ENCODE measurements around the gene USB1. TPM values are rescaled to one million over a fixed set of nuclear protein-coding genes. Genes with fewer than 3 reads are reported as not detected.

The USB1 gene
- total RNA-seq, 4 donors from 2014 or later: 18.2 to 87.1 (median 27.6) TPM

- H3K4me1 ChIP-seq: peaks cover 0 to 93% (median 31%) of the 10 kb centered on the region in 3 donors
- H3K36me3 ChIP-seq: no peaks in the 10 kb centered on the region
- TF ChIP-seq POLR2A (IDR thresholded peaks at IDR 0.05): no peak
- TF ChIP-seq CTCF (IDR thresholded peaks at IDR 0.05): peak in 2 of 4 experiments; percentile 11 to 22
- peak overlapping the region; percentile 68 to 84 for H3K4me3 ChIP-seq
- no peaks in the 10 kb centered on the region for H3K27me3 ChIP-seq
- no CpG with 5 or more reads among the region's 65 CpGs for WGBS, 2 donors (ENCODE audit: low coverage in 1 of 2)
- ATAC-seq: peak; percentile 40
- H3K9me3 ChIP-seq: no peaks in the 10 kb centered on the region
- H3K27ac ChIP-seq: peak overlapping the region; percentile 52 to 89 (median 86)
Observed at GRCh38 chr16:58026139-58026704, 25.0 kb downstream of the USB1 start.

DNA sequence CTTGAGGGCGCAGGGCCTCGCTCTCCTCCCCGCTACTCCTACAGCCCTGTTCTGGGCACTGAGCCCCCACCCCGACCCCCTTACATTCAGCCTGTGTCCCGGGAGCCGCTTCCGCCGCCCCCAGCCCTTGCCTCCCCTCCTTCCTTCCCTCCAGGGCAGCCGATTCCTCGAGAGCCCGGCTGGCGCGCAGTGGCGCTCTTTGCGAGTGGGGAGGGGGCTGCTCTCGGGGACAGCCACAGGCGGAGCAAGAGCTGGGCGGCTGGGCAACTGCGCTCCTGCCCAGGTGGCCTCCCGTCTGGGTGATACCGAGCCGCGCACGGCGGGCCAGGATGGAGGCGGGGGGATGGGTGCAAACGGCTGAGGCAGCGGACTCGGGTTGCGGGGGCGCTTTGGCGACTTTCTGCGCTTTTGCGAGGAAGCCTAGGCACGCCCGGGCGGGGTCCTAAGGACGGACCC lies 25.5 kb downstream of the USB1 start:
- no CpG with 5 or more reads among the region's 38 CpGs for WGBS, 2 donors (ENCODE audit: low coverage in 1 of 2)
- H3K4me1 ChIP-seq: peaks cover 0 to 92% (median 33%) of the 10 kb centered on the region in 3 donors
- no peak for ATAC-seq
- no peaks in the 10 kb centered on the region for H3K27me3 ChIP-seq
- no peak for TF ChIP-seq POLR2AphosphoS5 (IDR thresholded peaks at IDR 0.05)
- TF ChIP-seq EP300 (IDR thresholded peaks at IDR 0.05): no peak
- no peak for TF ChIP-seq CTCF (IDR thresholded peaks at IDR 0.05)
- no peak for TF ChIP-seq POLR2A (IDR thresholded peaks at IDR 0.05)
- peak overlapping the region; percentile 68 to 84 for H3K4me3 ChIP-seq
- peak overlapping the region in 3 of 4 donors; percentile 83 to 89 (median 89) for H3K27ac ChIP-seq
- H3K36me3 ChIP-seq: no peaks in the 10 kb centered on the region
- no peaks in the 10 kb centered on the region for H3K9me3 ChIP-seq

- H3K27ac ChIP-seq: peak overlapping the region in 3 of 4 donors; percentile 83 to 89 (median 89)
- no peaks in the 10 kb centered on the region for H3K36me3 ChIP-seq
- no peak for ATAC-seq
- no peaks in the 10 kb centered on the region for H3K9me3 ChIP-seq
- WGBS, 2 donors (ENCODE audit: low coverage in 1 of 2): 7% methylated on average over 6 of the region's 43 CpGs; no CpG with 5 or more reads in 1 of the 2 donors
- peaks cover 0 to 92% (median 28%) of the 10 kb centered on the region in 3 donors for H3K4me1 ChIP-seq
- TF ChIP-seq CTCF (IDR thresholded peaks at IDR 0.05): no peak
- no peak for TF ChIP-seq POLR2AphosphoS5 (IDR thresholded peaks at IDR 0.05)
- no peak for TF ChIP-seq POLR2A (IDR thresholded peaks at IDR 0.05)
- TF ChIP-seq EP300 (IDR thresholded peaks at IDR 0.05): no peak
- H3K27me3 ChIP-seq: no peaks in the 10 kb centered on the region
- H3K4me3 ChIP-seq: peak overlapping the region; percentile 68 to 84
Observed at GRCh38 chr16:58027161-58027915, 26.1 kb downstream of the USB1 start.

- H3K9me3 ChIP-seq: no peaks in the 10 kb centered on the region
- TF ChIP-seq CTCF (IDR thresholded peaks at IDR 0.05) (no peak), POLR2A (IDR thresholded peaks at IDR 0.05) (no peak), POLR2AphosphoS5 (IDR thresholded peaks at IDR 0.05) (no peak)
- H3K36me3 ChIP-seq: no peaks in the 10 kb centered on the region
- H3K4me1 ChIP-seq: peaks cover 0 to 92% (median 26%) of the 10 kb centered on the region in 3 donors
- H3K27ac ChIP-seq: peak overlapping the region in 3 of 4 donors; percentile 83 to 89 (median 89)
- WGBS, 2 donors (ENCODE audit: low coverage in 1 of 2): 60% methylated on average over 1 of the region's 8 CpGs; no CpG with 5 or more reads in 1 of the 2 donors
- ATAC-seq: no peak
- H3K27me3 ChIP-seq: no peaks in the 10 kb centered on the region
- peak overlapping the region in 1 of 2 donors; percentile 84 for H3K4me3 ChIP-seq
Observed at GRCh38 chr16:58027916-58028455, 26.8 kb downstream of the USB1 start.

Measured in gastroesophageal sphincter (tissue), 4 donors.